Panc1 (cell line): ENCODE results near the gene NPM1. TPM values are rescaled to one million over a fixed set of nuclear protein-coding genes. Genes with fewer than 3 reads are reported as not detected.

ENCODE experiments used
- ATAC-seq: fragments of 200-7000 bp; cut with Tn5 transposase; 2 replicates; pipeline ENCODE4 v1.9.1; 2020; ENCODE audit warnings: mild to moderate bottlenecking, moderate library complexity
- BruUV-seq: library from RNA; stranded (reverse); fragments of 400-500 nt; replicated peaks from 2 replicates; lab custom pipeline; 2021; lab: Mats Ljungman, UMichigan
- CTCF ChIA-PET: fragments of 300-600 bp; sonication (Branson Sonifier 250); formaldehyde crosslinking; loops from one replicate; lab custom pipeline; 2022; ENCODE audit warnings: antibody characterized with exemption; lab: Charles Lee
- POLR2A ChIA-PET: fragments of 300-600 bp; sonication (Branson Sonifier 250); formaldehyde crosslinking; loops from one replicate; lab custom pipeline; 2022; ENCODE audit warnings: antibody characterized with exemption; lab: Charles Lee
- DNase-seq: peaks from one replicate; pipeline ENCODE4 v3.0.0-alpha.2; 2010; ENCODE audit warnings: low read depth, low spot score
- H3K27ac ChIP-seq: 2 replicates; pipeline ENCODE4 v1.5.1; 2011; ENCODE audit warnings: mild to moderate bottlenecking, low read length, inconsistent platforms
- H3K27me3 ChIP-seq: fragments of 200-500 bp; sonication (Bioruptor generic); 2 replicates; pipeline ENCODE4 v1.6.0; 2014; ENCODE audit warnings: low read length, inconsistent platforms; ENCODE audit not compliant: control insufficient read depth, insufficient read depth
- H3K36me3 ChIP-seq: fragments of 200-500 bp; sonication (Bioruptor generic); 2 replicates; pipeline ENCODE4 v1.5.1; 2014; ENCODE audit warnings: inconsistent platforms, mild to moderate bottlenecking, low read length, moderate library complexity; ENCODE audit not compliant: control insufficient read depth, insufficient read depth
- H3K4me1 ChIP-seq: 2 replicates; pipeline ENCODE4 v1.5.1; 2011; ENCODE audit warnings: inconsistent platforms, mild to moderate bottlenecking, low read length, moderate library complexity; ENCODE audit not compliant: control insufficient read depth, insufficient read depth
- H3K4me3 ChIP-seq, 2 experiments: 2 replicates each; pipeline ENCODE4 v1.5.1; 2011 to 2012; ENCODE audit warnings: low read depth in 2 of 2, low read length in 2 of 2, mild to moderate bottlenecking in 2 of 2, inconsistent platforms in 1 of 2, moderate library complexity in 1 of 2
- H3K9me3 ChIP-seq: fragments of 200-500 bp; sonication (Bioruptor generic); 2 replicates; pipeline ENCODE4 v1.5.1; 2014; ENCODE audit warnings: low read depth, mild to moderate bottlenecking, inconsistent platforms, low read length, moderate library complexity; ENCODE audit not compliant: control insufficient read depth, insufficient read depth
- POLR2AphosphoS5 ChIP-seq: IDR thresholded peaks from 2 replicates; pipeline ENCODE4 v1.6.1; 2012; ENCODE audit warnings: mild to moderate bottlenecking, low read depth, low read length, moderate library complexity
- SIN3A ChIP-seq: IDR thresholded peaks from 2 replicates; pipeline ENCODE4 v1.6.1; 2012; ENCODE audit warnings: low read depth, mild to moderate bottlenecking, low read length, moderate library complexity, borderline replicate concordance; ENCODE audit not compliant: insufficient read depth
- TCF7L2 ChIP-seq: IDR thresholded peaks from 2 replicates; pipeline ENCODE4 v1.6.1; 2011; ENCODE audit warnings: mild to moderate bottlenecking, low read depth, low read length, inconsistent platforms
- in situ Hi-C: cut with HindIII; loops from 2 replicates; pipeline ENCODE4 v1.10.0; 2016; ENCODE audit warnings: low sequenced_read_pairs, low pct_unique_long_range_greater_than_20kb
- intact Hi-C: fragments of 100-400 bp; cut with micrococcal nuclease; formaldehyde crosslinking; loops from one replicate; pipeline ENCODE4 v1.10.0; 2022; ENCODE audit not compliant: unreplicated experiment
- total RNA-seq: library from RNA; stranded (reverse); gene quantifications from one replicate; pipeline ENCODE4 v1.2.1, GENCODE V29; 2021; ENCODE audit not compliant: unreplicated experiment
- TF ChIP-seq, protein P1 (sequence below), 2 experiments: IDR thresholded peaks; 2 replicates each; pipeline ENCODE4 v1.6.1; 2011 to 2012; ENCODE audit warnings: low read depth in 2 of 2, control low read depth in 1 of 2, low read length in 1 of 2, mild to moderate bottlenecking in 1 of 2, moderate library complexity in 1 of 2; ENCODE audit not compliant: insufficient read depth in 1 of 2
- TF ChIP-seq, protein P2 (sequence below): fragments of 450-650 bp; IDR thresholded peaks from 2 replicates; pipeline ENCODE4 v1.5.1; 2017; ENCODE audit warnings: mild to moderate bottlenecking

NPM1 gene
- total RNA-seq, 1 experiment from 2014 or later: 1,864 TPM

DNA sequence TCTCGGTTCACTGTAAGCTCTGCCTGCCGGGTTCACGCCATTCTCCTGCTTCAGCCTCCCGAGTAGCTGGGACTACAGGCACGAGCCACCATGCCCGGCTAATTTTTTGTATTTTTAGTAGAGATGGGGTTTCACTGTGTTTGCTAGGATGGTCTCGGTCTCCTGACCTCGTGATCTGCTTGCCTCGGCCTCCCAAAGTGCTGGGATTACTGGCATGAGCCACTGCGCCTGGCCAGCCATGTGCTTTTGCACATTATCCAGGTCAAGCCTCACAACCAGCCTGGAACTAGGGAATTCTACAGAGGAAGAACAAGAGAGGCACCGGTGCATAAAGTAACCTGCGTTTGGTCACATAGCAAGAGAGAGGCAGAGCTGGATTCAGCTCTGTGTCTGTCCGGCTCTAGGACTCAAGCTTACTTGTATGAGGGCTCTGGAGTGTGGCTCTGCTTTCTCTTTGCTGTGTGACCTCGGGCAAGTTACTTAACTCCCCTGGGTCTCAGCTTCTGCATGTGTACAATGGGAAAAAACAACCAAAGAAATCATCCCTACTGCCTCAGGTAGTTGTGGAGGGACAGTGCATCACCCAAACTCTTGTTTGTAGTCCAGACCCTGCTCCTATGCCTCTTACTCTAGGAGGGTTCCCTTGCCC is 38.1 kb downstream of the NPM1 start:
- ChIA-PET POLR2A (no interaction called here), CTCF (no interaction called here)
- Histone ChIP-seq H3K9me3 (no peaks in the 10 kb centered on the region), H3K4me1 (no peaks in the 10 kb centered on the region), H3K4me3 (no peak overlapping the region), H3K36me3 (no peaks in the 10 kb centered on the region), H3K27me3 (no peaks in the 10 kb centered on the region), H3K27ac (no peak overlapping the region)
- BruUV-seq: no TSS peak
- ATAC-seq (no peak), DNase-seq (no peak)
- TF ChIP-seq POLR2AphosphoS5 (no peak), SIN3A (no peak), TCF7L2 (no peak)
- TF ChIP-seq, protein P1, sequence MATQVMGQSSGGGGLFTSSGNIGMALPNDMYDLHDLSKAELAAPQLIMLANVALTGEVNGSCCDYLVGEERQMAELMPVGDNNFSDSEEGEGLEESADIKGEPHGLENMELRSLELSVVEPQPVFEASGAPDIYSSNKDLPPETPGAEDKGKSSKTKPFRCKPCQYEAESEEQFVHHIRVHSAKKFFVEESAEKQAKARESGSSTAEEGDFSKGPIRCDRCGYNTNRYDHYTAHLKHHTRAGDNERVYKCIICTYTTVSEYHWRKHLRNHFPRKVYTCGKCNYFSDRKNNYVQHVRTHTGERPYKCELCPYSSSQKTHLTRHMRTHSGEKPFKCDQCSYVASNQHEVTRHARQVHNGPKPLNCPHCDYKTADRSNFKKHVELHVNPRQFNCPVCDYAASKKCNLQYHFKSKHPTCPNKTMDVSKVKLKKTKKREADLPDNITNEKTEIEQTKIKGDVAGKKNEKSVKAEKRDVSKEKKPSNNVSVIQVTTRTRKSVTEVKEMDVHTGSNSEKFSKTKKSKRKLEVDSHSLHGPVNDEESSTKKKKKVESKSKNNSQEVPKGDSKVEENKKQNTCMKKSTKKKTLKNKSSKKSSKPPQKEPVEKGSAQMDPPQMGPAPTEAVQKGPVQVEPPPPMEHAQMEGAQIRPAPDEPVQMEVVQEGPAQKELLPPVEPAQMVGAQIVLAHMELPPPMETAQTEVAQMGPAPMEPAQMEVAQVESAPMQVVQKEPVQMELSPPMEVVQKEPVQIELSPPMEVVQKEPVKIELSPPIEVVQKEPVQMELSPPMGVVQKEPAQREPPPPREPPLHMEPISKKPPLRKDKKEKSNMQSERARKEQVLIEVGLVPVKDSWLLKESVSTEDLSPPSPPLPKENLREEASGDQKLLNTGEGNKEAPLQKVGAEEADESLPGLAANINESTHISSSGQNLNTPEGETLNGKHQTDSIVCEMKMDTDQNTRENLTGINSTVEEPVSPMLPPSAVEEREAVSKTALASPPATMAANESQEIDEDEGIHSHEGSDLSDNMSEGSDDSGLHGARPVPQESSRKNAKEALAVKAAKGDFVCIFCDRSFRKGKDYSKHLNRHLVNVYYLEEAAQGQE (IDR thresholded peaks at IDR 0.05; ENCODE audit: insufficient read depth in 1 of 2, low read depth in 2 of 2, low read length in 1 of 2): no peak
- TF ChIP-seq, protein P2, sequence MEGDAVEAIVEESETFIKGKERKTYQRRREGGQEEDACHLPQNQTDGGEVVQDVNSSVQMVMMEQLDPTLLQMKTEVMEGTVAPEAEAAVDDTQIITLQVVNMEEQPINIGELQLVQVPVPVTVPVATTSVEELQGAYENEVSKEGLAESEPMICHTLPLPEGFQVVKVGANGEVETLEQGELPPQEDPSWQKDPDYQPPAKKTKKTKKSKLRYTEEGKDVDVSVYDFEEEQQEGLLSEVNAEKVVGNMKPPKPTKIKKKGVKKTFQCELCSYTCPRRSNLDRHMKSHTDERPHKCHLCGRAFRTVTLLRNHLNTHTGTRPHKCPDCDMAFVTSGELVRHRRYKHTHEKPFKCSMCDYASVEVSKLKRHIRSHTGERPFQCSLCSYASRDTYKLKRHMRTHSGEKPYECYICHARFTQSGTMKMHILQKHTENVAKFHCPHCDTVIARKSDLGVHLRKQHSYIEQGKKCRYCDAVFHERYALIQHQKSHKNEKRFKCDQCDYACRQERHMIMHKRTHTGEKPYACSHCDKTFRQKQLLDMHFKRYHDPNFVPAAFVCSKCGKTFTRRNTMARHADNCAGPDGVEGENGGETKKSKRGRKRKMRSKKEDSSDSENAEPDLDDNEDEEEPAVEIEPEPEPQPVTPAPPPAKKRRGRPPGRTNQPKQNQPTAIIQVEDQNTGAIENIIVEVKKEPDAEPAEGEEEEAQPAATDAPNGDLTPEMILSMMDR: no peak
- intact Hi-C loops: no loop called here
- in situ Hi-C loops: no loop called here

DNA sequence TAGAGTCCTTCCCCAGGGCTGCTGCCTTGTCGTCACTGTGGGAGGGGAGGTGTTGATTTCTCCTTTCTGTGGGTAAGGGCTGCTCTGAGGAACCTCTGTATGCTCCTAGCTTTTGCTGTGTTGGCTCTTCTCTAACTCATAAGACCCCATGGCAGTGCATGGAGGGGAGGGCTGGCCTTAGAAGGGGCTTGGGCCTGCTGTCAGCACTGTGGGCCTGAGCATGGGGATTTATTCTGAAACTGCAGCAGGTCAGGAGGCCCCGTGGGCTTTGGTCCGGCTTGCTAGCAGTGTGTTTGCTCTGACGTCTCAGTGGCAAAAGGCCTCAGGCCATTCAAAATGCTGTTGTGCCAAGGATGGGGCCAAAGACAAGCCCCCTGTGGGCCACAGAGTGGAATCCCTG is 38.6 kb downstream of the NPM1 start:
- in situ Hi-C loops (no loop called here), intact Hi-C loops (no loop called here)
- BruUV-seq: no TSS peak
- H3K4me1 ChIP-seq: no peaks in the 10 kb centered on the region
- no peaks in the 10 kb centered on the region for H3K36me3 ChIP-seq
- ChIA-PET POLR2A (no interaction called here), CTCF (no interaction called here)
- TF ChIP-seq, protein P2: no peak
- no peak for TF ChIP-seq TCF7L2
- no peak for DNase-seq
- no peak overlapping the region for H3K27ac ChIP-seq
- no peaks in the 10 kb centered on the region for H3K9me3 ChIP-seq
- no peak overlapping the region for H3K4me3 ChIP-seq
- no peaks in the 10 kb centered on the region for H3K27me3 ChIP-seq
- ATAC-seq: no peak
